ENCODE measurements around the gene ZNF621.

DNA sequence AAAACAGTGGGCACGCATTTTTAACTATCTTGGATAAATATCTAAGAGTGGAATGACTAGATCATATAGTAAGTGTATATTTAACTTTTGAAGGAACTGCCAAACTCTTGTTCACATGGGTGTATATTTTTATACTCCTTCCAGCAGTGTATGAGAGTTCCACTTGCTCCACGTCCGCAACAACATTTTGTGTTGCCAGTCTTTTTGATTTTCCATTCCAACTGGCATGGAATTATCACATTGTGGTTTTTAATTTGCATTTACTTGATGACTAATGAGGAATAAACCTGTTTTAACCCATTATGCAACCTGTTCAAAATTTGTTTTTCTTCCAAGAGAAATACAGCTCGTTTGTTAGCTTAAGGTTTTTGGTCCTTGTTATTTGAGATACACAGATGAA is 51.6 kb downstream of the ZNF621 start:
- TF ChIP-seq, protein P1, sequence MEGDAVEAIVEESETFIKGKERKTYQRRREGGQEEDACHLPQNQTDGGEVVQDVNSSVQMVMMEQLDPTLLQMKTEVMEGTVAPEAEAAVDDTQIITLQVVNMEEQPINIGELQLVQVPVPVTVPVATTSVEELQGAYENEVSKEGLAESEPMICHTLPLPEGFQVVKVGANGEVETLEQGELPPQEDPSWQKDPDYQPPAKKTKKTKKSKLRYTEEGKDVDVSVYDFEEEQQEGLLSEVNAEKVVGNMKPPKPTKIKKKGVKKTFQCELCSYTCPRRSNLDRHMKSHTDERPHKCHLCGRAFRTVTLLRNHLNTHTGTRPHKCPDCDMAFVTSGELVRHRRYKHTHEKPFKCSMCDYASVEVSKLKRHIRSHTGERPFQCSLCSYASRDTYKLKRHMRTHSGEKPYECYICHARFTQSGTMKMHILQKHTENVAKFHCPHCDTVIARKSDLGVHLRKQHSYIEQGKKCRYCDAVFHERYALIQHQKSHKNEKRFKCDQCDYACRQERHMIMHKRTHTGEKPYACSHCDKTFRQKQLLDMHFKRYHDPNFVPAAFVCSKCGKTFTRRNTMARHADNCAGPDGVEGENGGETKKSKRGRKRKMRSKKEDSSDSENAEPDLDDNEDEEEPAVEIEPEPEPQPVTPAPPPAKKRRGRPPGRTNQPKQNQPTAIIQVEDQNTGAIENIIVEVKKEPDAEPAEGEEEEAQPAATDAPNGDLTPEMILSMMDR (IDR thresholded peaks at IDR 0.05), result no peak
- TF ChIP-seq POLR2A (IDR thresholded peaks at IDR 0.05), result no peak

Data from uterus (tissue), 2 donors.